NCI-H82 treated with DMSO at 0.1 percent for 48 hours (cell line): ENCODE measurements around the gene SFXN3.
"Not testable (repeated sequence)": the region's sequence is repeated elsewhere in the genome, so short reads cannot be mapped to it uniquely, and the experiment has no call there.

ENCODE experiments used
- DNase-seq: peaks from one replicate; lab custom pipeline; 2025; ENCODE audit not compliant: unreplicated experiment; lab: John Stamatoyannopoulos, UW

SFXN3 gene

GRCh38 chr10:101015582-101015973 lies 15.5 kb upstream of the SFXN3 start:
- no peak for DNase-seq

GRCh38 chr10:101016814-101017213 lies 14.2 kb upstream of the SFXN3 start:
- DNase-seq = no peak

- no peak for DNase-seq
Measured at GRCh38 chr10:101018118-101018599, 12.9 kb upstream of the SFXN3 start.

- peak; percentile 22 for DNase-seq
Measured at GRCh38 chr10:101018600-101019439, 12.2 kb upstream of the SFXN3 start.

- DNase-seq = no peak
Measured at GRCh38 chr10:101019440-101019703, 11.7 kb upstream of the SFXN3 start.

- DNase-seq = no peak
Measured at GRCh38 chr10:101020427-101021075, 10.5 kb upstream of the SFXN3 start.

- no peak for DNase-seq
Measured at GRCh38 chr10:101021239-101021638, 9.8 kb upstream of the SFXN3 start.

- DNase-seq = no peak
Measured at GRCh38 chr10:101021692-101022251, 9.3 kb upstream of the SFXN3 start.

- no peak for DNase-seq
Measured at GRCh38 chr10:101022967-101023705, 7.9 kb upstream of the SFXN3 start.

- DNase-seq = no peak
Measured at GRCh38 chr10:101027106-101027720, 3.8 kb upstream of the SFXN3 start.

GRCh38 chr10:101028446-101029337 lies 2.3 kb upstream of the SFXN3 start:
- DNase-seq = no peak

- DNase-seq = no peak
Measured at GRCh38 chr10:101029520-101030295, 1.3 kb upstream of the SFXN3 start.

- DNase-seq = no peak
Measured at GRCh38 chr10:101030496-101031127, 422 bp upstream of the SFXN3 start.

GRCh38 chr10:101031796-101032636 lies 982 bp downstream of the SFXN3 start:
- peak; percentile 23 for DNase-seq

GRCh38 chr10:101032637-101033224 lies 1.7 kb downstream of the SFXN3 start:
- DNase-seq = peak; percentile 64

- no peak for DNase-seq
Measured at GRCh38 chr10:101033276-101033675, 2.2 kb downstream of the SFXN3 start.

GRCh38 chr10:101034404-101034803 lies 3.4 kb downstream of the SFXN3 start:
- DNase-seq = not testable (repeated sequence)

GRCh38 chr10:101035314-101035713 lies 4.3 kb downstream of the SFXN3 start:
- DNase-seq = no peak
